GM23338 (cell line): ENCODE measurements around the gene BAHCC1. TPM values are rescaled to one million over a fixed set of nuclear protein-coding genes. Genes with fewer than 3 reads are reported as not detected.

Source experiments
- ATAC-seq: fragments of 200-7000 bp; cut with Tn5 transposase; 3 replicates; pipeline ENCODE4 v1.9.1; 2020
- DNase-seq: peaks from one replicate; pipeline ENCODE4 v3.0.0-alpha.2; 2015; ENCODE audit warnings: low spot score
- H2AFZ ChIP-seq: fragments of 200-600 bp; sonication (generic); 2 replicates; pipeline ENCODE4 v1.8.0; 2016; ENCODE audit warnings: antibody characterized with exemption, mild to moderate bottlenecking, moderate library complexity
- H3F3A ChIP-seq: fragments of 200-600 bp; sonication (generic); replicated peaks from 2 replicates; pipeline ENCODE4 v1.8.0; 2017; ENCODE audit warnings: antibody characterized with exemption, mixed run types, low read depth
- H3K27ac ChIP-seq: fragments of 200-600 bp; sonication (generic); 2 replicates; pipeline ENCODE4 v1.6.1; 2016; ENCODE audit warnings: low read depth
- H3K27me3 ChIP-seq: fragments of 200-600 bp; sonication (generic); 2 replicates; pipeline ENCODE4 v1.8.0; 2016; ENCODE audit warnings: mild to moderate bottlenecking, mixed run types, moderate library complexity; ENCODE audit not compliant: insufficient read depth
- H3K36me3 ChIP-seq: fragments of 200-600 bp; sonication (generic); 2 replicates; pipeline ENCODE4 v1.8.0; 2016; ENCODE audit warnings: mild to moderate bottlenecking; ENCODE audit not compliant: insufficient read depth
- H3K4me1 ChIP-seq: fragments of 200-600 bp; sonication (generic); 2 replicates; pipeline ENCODE4 v1.8.0; 2016; ENCODE audit warnings: mild to moderate bottlenecking, moderate library complexity; ENCODE audit not compliant: insufficient read depth
- H3K4me2 ChIP-seq: fragments of 200-600 bp; sonication (generic); 2 replicates; pipeline ENCODE4 v1.7.1; 2017; ENCODE audit warnings: mixed run types
- H3K4me3 ChIP-seq: fragments of 200-600 bp; sonication (generic); 2 replicates; pipeline ENCODE4 v1.6.1; 2016; ENCODE audit warnings: mixed run types
- H3K79me2 ChIP-seq: fragments of 200-600 bp; sonication (generic); replicated peaks from 2 replicates; pipeline ENCODE4 v1.8.0; 2017; ENCODE audit warnings: mild to moderate bottlenecking; ENCODE audit not compliant: insufficient read depth
- H3K9me2 ChIP-seq: fragments of 200-600 bp; sonication (generic); 2 replicates; pipeline ENCODE4 v1.8.0; 2017; ENCODE audit not compliant: insufficient read depth
- H4K20me1 ChIP-seq: fragments of 200-600 bp; sonication (generic); replicated peaks from 2 replicates; pipeline ENCODE4 v1.8.0; 2017; ENCODE audit warnings: mild to moderate bottlenecking; ENCODE audit not compliant: insufficient read depth
- H3K27ac Mint-ChIP-seq: 2 replicates; pipeline ENCODE4 v1.8.0; 2020; ENCODE audit warnings: inconsistent platforms, mild to moderate bottlenecking, moderate library complexity, mixed read lengths
- H3K27me3 Mint-ChIP-seq: 3 replicates; pipeline ENCODE4 v1.8.0; 2022; ENCODE audit warnings: low read depth, mild to moderate bottlenecking, moderate library complexity, mixed read lengths, inconsistent platforms; ENCODE audit not compliant: insufficient read depth, poor library complexity
- H3K36me3 Mint-ChIP-seq: 3 replicates; pipeline ENCODE4 v1.8.0; 2021; ENCODE audit warnings: low read depth, mild to moderate bottlenecking, inconsistent platforms, moderate library complexity, mixed read lengths
- H3K4me1 Mint-ChIP-seq: 3 replicates; pipeline ENCODE4 v1.8.0; 2020; ENCODE audit warnings: mild to moderate bottlenecking, inconsistent platforms, mixed read lengths
- H3K4me3 Mint-ChIP-seq: 3 replicates; pipeline ENCODE4 v1.8.0; 2021; ENCODE audit warnings: moderate library complexity, mild to moderate bottlenecking, inconsistent platforms, mixed read lengths
- H3K9me3 Mint-ChIP-seq: 3 replicates; pipeline ENCODE4 v1.8.0; 2020; ENCODE audit warnings: moderate library complexity, mild to moderate bottlenecking, inconsistent platforms, mixed read lengths
- CREB1 ChIP-seq: fragments of 250-450 bp; sonication (Bioruptor Pico); IDR thresholded peaks from 2 replicates; pipeline ENCODE4 v1.5.0; 2020; ENCODE audit warnings: low read depth, mild to moderate bottlenecking, moderate library complexity
- EZH2 ChIP-seq: fragments of 200-600 bp; sonication (generic); IDR thresholded peaks from one replicate; pipeline ENCODE4 v1.8.0; 2017; ENCODE audit warnings: antibody characterized with exemption, mild to moderate bottlenecking, low read depth; ENCODE audit not compliant: unreplicated experiment
- EZH2phosphoT487 ChIP-seq: fragments of 200-600 bp; sonication (generic); IDR thresholded peaks from one replicate; pipeline ENCODE4 v1.8.1; 2018; ENCODE audit warnings: antibody characterized with exemption; ENCODE audit not compliant: unreplicated experiment
- JUNB ChIP-seq: IDR thresholded peaks from one replicate; pipeline ENCODE4 v1.6.1; 2016; ENCODE audit warnings: antibody characterized with exemption; ENCODE audit not compliant: unreplicated experiment
- NANOG ChIP-seq: IDR thresholded peaks from 2 replicates; pipeline ENCODE4 v1.6.1; 2016; ENCODE audit warnings: antibody characterized with exemption, borderline replicate concordance
- POLR2AphosphoS5 ChIP-seq: IDR thresholded peaks from 2 replicates; pipeline ENCODE4 v1.6.1; 2016; ENCODE audit warnings: antibody characterized with exemption, low read depth
- REST ChIP-seq: IDR thresholded peaks from one replicate; pipeline ENCODE4 v1.6.1; 2018; ENCODE audit warnings: antibody characterized with exemption; ENCODE audit not compliant: unreplicated experiment
- STAT1 ChIP-seq: IDR thresholded peaks from one replicate; pipeline ENCODE4 v1.6.1; 2016; ENCODE audit warnings: antibody characterized with exemption; ENCODE audit not compliant: unreplicated experiment
- ZNF331 ChIP-seq: fragments of 250-450 bp; sonication (Bioruptor Pico); IDR thresholded peaks from 2 replicates; pipeline ENCODE4 v1.5.0; 2020; ENCODE audit warnings: low read depth, mild to moderate bottlenecking, moderate library complexity
- polyA plus RNA-seq: library from polyadenylated mRNA; unstranded; fragments of >200 nt; fragmentation: Nextera tagmentation; extraction: Ambion mirVana; gene quantifications from 2 replicates; pipeline ENCODE4 v1.2.1, GENCODE V29; 2016
- total RNA-seq: library from RNA; depleted of rRNA; stranded (reverse); fragments of >200 nt; shearing (Covaris generic); gene quantifications from 2 replicates; pipeline ENCODE4 v1.2.3, GENCODE V29; 2014
- TF ChIP-seq, protein P1 (sequence below), 2 experiments: fragments of 200-600 bp in 1 of 2; sonication (generic) in 1 of 2; conservative IDR thresholded peaks; 2 replicates each; pipeline versions ENCODE4 v1.5.1 to v1.6.1; 2016 to 2017; ENCODE audit warnings: antibody characterized with exemption in 2 of 2, low read depth in 2 of 2, mild to moderate bottlenecking in 2 of 2, moderate library complexity in 1 of 2
- TF ChIP-seq, protein P2 (sequence below): fragments of 250-450 bp; sonication (Bioruptor Pico); IDR thresholded peaks from 2 replicates; pipeline ENCODE4 v1.5.0; 2020; ENCODE audit warnings: mild to moderate bottlenecking, moderate library complexity

Gene BAHCC1
- total and polyA plus RNA-seq, 2 experiments from 2014 or later, result 0.24 to 1.1 TPM

DNA sequence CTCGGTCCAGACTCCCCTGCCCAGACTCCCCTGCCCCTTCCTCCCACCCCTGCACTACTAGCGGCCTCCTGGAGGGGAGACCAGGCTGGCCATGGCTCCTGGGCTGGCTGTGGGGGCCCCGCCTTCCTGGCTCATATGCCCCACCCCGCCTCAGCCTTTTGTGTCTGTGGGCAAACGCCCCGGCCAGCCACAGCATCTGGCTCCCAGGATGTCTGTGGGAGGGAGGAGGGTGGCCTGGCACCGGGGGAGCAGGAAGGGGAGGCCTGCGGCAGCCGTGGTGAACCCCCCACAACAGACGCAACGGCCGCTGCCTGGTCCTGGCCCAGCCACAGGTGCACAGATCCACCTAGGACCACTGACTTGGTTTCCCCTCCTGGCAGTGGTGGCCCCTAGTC lies 32.9 kb downstream of the BAHCC1 start:
- DNase-seq (no peak), ATAC-seq (no peak)
- H3K36me3 Mint-ChIP-seq, result no peaks in the 10 kb centered on the region
- Histone ChIP-seq H3K4me1 (no peaks in the 10 kb centered on the region), H3K36me3 (no peaks in the 10 kb centered on the region), H3K27me3 (no peaks in the 10 kb centered on the region), H3K4me2 (no peak overlapping the region), H3K4me3 (no peak overlapping the region), H3K27ac (no peak overlapping the region), H4K20me1 (no peaks in the 10 kb centered on the region), H3K79me2 (no peaks in the 10 kb centered on the region), H3F3A (no peaks in the 10 kb centered on the region), H2AFZ (no peak overlapping the region), H3K9me2 (no peaks in the 10 kb centered on the region)
- no peaks in the 10 kb centered on the region for H3K4me1 Mint-ChIP-seq
- no peaks in the 10 kb centered on the region for H3K27me3 Mint-ChIP-seq
- H3K4me3 Mint-ChIP-seq, result no peak overlapping the region
- H3K9me3 Mint-ChIP-seq, result no peaks in the 10 kb centered on the region
- TF ChIP-seq POLR2AphosphoS5, result no peak
- TF ChIP-seq, protein P1, sequence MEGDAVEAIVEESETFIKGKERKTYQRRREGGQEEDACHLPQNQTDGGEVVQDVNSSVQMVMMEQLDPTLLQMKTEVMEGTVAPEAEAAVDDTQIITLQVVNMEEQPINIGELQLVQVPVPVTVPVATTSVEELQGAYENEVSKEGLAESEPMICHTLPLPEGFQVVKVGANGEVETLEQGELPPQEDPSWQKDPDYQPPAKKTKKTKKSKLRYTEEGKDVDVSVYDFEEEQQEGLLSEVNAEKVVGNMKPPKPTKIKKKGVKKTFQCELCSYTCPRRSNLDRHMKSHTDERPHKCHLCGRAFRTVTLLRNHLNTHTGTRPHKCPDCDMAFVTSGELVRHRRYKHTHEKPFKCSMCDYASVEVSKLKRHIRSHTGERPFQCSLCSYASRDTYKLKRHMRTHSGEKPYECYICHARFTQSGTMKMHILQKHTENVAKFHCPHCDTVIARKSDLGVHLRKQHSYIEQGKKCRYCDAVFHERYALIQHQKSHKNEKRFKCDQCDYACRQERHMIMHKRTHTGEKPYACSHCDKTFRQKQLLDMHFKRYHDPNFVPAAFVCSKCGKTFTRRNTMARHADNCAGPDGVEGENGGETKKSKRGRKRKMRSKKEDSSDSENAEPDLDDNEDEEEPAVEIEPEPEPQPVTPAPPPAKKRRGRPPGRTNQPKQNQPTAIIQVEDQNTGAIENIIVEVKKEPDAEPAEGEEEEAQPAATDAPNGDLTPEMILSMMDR (conservative IDR thresholded peaks at IDR 0.05; ENCODE audit: low read depth in 2 of 2), result no peak
- no peak for TF ChIP-seq EZH2
- TF ChIP-seq, protein P2, sequence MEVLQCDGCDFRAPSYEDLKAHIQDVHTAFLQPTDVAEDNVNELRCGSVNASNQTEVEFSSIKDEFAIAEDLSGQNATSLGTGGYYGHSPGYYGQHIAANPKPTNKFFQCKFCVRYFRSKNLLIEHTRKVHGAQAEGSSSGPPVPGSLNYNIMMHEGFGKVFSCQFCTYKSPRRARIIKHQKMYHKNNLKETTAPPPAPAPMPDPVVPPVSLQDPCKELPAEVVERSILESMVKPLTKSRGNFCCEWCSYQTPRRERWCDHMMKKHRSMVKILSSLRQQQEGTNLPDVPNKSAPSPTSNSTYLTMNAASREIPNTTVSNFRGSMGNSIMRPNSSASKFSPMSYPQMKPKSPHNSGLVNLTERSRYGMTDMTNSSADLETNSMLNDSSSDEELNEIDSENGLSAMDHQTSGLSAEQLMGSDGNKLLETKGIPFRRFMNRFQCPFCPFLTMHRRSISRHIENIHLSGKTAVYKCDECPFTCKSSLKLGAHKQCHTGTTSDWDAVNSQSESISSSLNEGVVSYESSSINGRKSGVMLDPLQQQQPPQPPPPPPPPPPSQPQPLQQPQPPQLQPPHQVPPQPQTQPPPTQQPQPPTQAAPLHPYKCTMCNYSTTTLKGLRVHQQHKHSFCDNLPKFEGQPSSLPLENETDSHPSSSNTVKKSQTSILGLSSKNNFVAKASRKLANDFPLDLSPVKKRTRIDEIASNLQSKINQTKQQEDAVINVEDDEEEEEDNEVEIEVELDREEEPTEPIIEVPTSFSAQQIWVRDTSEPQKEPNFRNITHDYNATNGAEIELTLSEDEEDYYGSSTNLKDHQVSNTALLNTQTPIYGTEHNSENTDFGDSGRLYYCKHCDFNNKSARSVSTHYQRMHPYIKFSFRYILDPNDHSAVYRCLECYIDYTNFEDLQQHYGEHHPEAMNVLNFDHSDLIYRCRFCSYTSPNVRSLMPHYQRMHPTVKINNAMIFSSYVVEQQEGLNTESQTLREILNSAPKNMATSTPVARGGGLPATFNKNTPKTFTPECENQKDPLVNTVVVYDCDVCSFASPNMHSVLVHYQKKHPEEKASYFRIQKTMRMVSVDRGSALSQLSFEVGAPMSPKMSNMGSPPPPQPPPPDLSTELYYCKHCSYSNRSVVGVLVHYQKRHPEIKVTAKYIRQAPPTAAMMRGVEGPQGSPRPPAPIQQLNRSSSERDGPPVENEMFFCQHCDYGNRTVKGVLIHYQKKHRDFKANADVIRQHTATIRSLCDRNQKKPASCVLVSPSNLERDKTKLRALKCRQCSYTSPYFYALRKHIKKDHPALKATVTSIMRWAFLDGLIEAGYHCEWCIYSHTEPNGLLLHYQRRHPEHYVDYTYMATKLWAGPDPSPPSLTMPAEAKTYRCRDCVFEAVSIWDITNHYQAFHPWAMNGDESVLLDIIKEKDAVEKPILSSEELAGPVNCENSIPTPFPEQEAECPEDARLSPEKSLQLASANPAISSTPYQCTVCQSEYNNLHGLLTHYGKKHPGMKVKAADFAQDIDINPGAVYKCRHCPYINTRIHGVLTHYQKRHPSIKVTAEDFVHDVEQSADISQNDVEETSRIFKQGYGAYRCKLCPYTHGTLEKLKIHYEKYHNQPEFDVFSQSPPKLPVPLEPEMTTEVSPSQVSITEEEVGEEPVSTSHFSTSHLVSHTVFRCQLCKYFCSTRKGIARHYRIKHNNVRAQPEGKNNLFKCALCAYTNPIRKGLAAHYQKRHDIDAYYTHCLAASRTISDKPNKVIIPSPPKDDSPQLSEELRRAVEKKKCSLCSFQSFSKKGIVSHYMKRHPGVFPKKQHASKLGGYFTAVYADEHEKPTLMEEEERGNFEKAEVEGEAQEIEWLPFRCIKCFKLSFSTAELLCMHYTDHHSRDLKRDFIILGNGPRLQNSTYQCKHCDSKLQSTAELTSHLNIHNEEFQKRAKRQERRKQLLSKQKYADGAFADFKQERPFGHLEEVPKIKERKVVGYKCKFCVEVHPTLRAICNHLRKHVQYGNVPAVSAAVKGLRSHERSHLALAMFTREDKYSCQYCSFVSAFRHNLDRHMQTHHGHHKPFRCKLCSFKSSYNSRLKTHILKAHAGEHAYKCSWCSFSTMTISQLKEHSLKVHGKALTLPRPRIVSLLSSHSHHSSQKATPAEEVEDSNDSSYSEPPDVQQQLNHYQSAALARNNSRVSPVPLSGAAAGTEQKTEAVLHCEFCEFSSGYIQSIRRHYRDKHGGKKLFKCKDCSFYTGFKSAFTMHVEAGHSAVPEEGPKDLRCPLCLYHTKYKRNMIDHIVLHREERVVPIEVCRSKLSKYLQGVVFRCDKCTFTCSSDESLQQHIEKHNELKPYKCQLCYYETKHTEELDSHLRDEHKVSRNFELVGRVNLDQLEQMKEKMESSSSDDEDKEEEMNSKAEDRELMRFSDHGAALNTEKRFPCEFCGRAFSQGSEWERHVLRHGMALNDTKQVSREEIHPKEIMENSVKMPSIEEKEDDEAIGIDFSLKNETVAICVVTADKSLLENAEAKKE (CRISPR knock-in tag), result no peak
- TF ChIP-seq NANOG, result no peak
- no peak for TF ChIP-seq ZNF331 (CRISPR knock-in tag)
- TF ChIP-seq REST, result no peak
- TF ChIP-seq JUNB, result no peak
- TF ChIP-seq STAT1, result no peak
- no peak for TF ChIP-seq CREB1
- no peak for TF ChIP-seq EZH2phosphoT487
- no peak overlapping the region for H3K27ac Mint-ChIP-seq
